HG02870 (cell line): ENCODE measurements around the gene CYB561A3.
A peak's percentile ranks its signal among the peaks of the same experiment; 100 is the strongest.
"Not testable (repeated sequence)": the region's sequence is repeated elsewhere in the genome, so short reads cannot be mapped to it uniquely, and the experiment has no call there.

Experiments used
- ATAC-seq: cut with Tn5 transposase; IDR thresholded peaks from one replicate; pipeline ENCODE4 v1.9.1; 2021; ENCODE audit warnings: mild to moderate bottlenecking, moderate library complexity; ENCODE audit not compliant: unreplicated experiment

Gene CYB561A3, protein sequence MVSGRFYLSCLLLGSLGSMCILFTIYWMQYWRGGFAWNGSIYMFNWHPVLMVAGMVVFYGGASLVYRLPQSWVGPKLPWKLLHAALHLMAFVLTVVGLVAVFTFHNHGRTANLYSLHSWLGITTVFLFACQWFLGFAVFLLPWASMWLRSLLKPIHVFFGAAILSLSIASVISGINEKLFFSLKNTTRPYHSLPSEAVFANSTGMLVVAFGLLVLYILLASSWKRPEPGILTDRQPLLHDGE

DNA sequence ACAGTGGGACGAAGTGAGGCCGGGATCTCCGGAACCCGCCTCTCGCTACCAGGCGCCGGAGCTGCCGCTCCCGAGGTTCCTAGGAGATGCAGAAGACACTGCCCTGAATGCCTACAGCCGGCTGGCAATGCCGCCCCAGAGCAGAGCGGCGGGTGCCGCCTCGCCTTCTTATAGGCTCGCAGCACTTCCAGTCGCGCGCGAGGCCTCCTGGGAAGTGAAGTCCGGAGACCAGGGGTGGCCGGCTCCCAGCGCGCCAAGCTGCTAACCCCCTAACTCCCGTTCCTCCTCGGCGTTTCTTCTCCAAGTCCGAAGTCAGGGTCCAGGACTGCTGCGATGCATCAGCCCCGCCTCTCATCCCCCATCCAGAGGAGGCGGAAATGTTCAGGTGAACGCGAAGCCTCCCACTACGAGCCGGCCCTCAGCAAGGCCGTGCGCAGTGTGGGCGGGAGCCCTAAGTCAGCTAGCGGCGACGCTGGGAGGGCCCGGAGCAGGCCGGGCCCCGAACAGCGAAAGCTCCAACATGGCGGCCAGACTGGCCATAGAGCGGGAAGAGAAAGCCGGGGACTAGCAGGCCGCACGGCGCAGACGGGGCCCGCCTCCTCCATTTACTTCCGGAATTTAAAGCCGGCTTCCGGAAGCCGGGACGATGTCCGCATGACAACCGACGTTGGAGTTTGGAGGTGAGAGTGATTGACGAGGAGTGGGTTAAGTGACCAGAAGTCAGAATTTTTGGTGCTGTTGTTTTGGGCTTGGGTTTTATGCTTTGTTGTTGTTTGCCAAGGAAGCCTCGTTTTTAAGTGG is at the start of gene CYB561A3, which contains the start of gene TMEM138:
TSS of gene CYB561A3 (minus strand) at position 142 of the 801 bp plus-strand sequence. CDS start 5,169 bp downstream, outside the sequence.
TSS of gene TMEM138 (plus strand) at position 634 of the 801 bp plus-strand sequence. CDS start 2,017 bp downstream, outside the sequence.
- ATAC-seq = peak; percentile 82

DNA sequence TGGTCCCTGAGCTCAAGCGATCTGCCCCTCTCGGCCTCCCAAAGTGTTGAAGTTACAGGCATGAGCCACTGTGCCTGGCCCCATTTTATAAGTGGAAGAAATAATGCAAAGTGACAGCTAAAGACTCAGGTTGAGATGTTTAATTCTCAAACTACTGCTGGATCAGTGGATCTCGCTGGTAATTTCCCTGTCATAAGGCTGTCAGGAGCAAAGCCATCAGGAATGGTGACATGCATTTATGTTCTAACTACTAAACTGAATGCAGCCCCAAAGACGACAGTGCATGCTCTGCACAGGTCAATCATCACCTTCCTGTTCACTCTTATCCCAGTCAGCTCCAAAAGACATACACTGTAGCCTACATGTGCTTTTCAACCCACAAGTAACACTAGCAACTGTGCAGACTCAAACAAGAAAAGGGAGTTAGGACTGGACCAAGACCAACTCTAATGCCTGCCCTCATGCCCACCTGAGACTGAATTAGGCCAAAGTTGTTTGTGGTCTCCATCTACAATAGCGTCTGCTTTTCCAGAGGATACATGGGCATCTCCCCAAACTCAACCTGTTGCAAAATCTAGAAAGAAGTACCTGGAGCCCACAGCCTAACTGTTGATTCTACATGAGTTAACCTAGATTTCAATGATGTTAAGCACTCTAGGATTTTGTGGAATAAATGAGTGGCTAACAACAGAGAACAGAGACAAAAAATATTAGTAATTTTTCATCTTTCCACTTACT is 45.5 kb upstream of the CYB561A3 start:
- no peak for ATAC-seq

DNA sequence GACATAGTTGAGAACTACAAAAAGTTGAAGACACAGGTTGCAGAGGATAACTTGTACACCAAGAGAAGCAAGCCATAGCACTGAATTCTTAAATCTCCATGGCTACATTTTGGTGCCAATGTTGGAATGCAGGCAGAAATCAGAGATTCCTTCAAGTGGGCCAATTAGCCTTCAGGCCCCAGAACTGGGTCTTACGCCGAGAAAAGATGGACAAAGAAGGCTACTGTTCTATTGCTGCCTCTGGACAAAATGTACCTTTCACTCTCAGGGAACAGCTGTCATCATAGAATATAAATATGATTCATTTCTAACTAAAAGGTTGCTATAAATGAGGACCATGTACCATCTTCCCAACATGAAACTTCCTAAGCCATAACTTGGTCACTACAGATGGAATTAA is 44.4 kb upstream of the CYB561A3 start:
- ATAC-seq = no peak

DNA sequence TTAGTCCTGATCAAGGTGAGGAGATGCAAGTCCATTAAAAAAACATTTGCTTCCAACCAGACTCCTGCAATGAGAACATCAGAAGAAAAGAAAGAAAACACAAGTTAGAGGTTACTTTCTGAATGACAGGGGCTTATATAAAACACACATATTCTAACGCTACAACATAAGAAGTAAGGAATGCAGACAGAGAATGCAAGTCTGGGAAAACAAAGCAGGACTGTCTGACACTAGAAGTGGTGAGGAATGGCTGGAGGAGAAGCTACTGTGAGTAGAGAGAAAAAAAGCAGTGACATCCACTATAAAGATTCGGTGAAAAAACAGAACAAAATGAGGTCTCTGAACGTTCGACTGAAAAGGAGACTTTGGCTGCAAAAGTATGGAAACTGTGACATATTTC is 43.0 kb upstream of the CYB561A3 start:
- ATAC-seq = no peak

- no peak for ATAC-seq
Observed at GRCh38 chr11:61404103-61404502, 42.4 kb upstream of the CYB561A3 start.

GRCh38 chr11:61403658-61404057 is 42.0 kb upstream of the CYB561A3 start:
- no peak for ATAC-seq

DNA sequence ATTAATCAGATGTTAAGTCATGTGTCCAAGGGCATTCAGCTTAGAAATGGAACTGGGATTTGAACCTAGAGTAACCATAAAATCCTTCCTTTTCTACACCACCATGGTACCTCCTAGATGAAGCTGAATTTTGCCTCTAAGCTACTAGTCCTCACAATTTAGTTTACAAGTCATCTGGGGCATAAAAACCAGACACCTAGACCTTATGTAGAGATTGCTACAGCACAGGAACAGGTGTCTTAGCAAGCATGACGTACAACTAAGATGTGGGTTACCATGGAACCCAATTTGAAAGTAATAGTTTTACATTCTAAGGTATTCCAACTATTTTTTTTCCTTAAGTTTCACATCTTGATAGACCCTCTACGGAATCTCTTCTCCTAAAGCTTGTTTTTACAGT is 39.9 kb upstream of the CYB561A3 start:
- no peak for ATAC-seq

DNA sequence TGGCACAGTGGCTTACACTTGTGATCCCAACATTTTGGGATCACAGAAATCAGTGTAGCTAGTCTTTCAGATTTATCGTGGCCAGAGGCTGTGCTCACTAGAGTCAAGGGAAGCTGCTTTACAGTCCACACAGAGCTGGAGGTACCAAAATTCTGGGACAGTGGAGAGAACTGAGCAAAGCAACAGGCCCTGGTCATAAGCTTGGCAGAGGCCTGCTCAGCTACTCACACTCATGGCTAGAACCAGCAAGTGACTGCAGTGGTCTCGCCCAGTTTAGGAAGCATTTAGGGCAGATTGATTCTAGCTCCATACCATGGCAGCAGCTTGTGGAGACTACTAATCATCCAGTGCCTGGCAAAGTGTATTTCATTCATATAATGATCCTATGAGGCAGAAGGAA is 39.5 kb upstream of the CYB561A3 start:
- no peak for ATAC-seq

- no peak for ATAC-seq
Observed at GRCh38 chr11:61392981-61393595, 31.4 kb upstream of the CYB561A3 start.

- no peak for ATAC-seq
Observed at GRCh38 chr11:61390161-61390560, 28.5 kb upstream of the CYB561A3 start.

GRCh38 chr11:61384271-61385242 is 22.9 kb upstream of the CYB561A3 start:
- no peak for ATAC-seq

DNA sequence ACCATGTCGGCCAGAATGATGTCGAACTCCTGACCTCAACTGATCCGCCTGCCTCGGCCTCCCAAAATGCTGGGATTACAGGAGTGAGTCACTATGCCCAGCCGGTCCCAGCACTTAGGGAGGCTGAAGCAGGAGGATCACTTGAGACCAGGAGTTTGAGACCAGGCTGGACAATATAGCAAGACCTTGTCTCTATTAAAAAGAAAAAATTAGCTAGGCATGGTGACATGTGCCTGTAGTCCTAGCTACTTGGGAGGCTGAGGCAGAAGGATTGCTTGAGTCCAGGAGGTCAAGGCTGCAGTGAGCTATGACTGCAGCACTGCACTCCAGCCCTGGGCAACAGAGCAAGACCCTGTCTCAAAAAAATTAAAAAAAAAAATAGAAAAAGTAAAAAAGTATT is 22.2 kb upstream of the CYB561A3 start:
- ATAC-seq = not testable (repeated sequence)

GRCh38 chr11:61380884-61381283 is 19.2 kb upstream of the CYB561A3 start:
- ATAC-seq = no peak

DNA sequence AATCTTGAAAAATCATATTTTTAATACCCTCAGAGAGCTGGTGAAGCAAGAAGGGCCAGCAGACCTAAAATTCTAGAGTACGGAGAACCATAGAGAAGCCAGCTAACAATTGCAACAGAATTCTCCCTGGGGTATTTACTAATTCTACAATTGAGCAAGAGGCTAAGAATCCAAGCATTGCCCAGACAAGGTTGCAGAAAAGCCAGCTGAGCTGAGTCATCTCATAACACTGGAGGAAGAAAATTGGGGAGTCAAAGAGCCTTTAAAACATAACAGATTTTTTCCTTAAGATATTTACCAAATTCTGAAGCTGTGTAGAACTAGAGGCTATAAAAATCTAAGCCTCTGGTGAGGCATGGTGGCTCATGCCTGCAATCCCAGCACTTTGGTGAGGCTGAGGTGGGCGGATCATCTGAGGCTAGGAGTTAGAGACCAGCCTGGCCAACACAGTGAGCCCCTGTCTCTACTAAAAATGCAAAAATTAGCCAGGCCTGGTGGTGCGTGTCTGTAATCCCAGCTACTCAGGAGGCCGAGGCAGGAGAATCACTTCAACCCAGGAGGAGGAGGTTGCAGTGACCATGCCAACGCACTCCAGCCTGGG is 17.1 kb upstream of the CYB561A3 start:
- no peak for ATAC-seq

DNA sequence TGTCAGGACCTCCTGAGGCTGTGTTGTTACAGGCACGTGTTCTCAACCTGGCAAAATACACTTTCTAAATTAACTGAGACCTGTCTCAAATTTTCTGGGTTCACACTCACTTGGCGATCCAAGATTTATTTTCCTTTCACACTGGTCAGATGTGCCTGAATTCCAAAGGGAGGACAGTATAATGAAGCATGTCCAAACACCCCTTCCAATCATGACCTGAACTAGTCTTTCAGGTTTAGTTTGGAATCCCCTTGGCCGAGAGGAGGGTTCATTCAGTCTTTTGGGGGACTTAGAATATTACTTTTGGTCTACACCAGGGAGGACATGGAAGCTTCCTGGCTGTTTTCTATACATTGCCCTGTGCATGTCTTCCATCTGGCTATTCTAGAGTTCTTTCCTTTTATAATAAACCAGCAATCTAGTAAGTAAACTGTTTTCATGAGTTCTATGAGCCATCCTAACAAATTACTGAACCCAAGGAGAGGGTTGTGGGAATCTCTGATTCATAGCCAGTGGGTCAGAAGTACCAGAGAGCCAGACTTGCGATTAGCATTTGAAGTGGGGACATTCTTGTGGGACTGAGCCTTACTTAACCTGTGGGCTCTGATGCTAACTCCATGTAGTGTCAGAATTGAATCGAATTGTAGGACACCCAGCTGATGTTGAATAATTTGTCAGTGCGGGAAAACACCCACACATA is 15.9 kb upstream of the CYB561A3 start:
- no peak for ATAC-seq

DNA sequence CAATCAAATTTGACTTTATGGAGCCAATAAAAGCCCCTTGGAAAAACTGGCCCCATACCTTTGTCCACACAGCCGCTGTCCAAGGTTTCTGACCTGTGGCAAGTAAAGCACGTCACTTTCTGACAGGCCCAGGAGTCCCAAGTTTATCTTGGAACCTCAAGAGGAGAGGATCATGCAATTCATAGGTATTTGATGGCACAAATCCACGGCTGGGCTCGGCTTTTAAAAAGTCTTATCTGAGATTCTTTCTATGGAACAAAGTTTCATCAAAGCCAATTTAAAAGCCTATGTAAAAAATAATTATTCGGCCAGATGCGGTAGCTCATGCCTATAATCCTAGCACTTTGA is 14.1 kb upstream of the CYB561A3 start:
- ATAC-seq = no peak

DNA sequence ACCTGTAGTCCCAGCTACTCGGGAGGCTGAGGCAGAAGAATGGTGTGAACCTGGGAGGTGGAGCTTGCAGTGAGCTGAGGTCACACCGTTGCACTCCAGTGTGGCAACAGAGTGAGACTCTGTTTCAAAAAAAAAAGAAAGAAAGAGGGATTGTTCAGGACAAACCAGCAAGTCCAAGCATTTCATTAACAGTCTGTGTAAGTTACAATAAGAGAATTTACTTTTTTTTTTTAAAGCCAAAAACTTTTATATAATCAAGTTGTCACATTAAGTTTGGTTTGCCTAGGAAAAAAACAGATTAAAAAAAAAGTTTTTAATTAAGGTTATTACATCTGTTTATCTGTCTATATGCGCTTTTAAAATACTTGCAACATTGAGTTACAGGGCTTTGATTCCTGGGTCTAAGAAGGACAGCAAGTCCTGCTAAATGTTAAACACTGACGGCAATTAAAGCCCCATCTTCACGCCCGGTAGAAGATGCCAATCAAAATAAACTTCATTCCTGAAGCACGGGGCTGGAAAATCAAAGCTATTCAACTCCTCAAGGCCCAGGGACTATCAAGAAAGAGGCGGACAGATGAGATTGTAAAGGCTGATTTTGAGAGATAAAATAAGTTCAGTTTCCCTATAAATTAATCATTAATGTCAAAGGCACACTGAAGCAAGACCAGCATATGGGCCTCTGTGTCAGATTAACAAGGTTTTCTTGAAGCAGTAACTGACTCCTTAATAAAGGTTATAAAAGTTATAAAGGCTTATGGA is 11.2 kb upstream of the CYB561A3 start:
- ATAC-seq = no peak

- no peak for ATAC-seq
Observed at GRCh38 chr11:61370349-61371005, 8.8 kb upstream of the CYB561A3 start.
